ENCODE measurements around the gene COL12A1.

DNA sequence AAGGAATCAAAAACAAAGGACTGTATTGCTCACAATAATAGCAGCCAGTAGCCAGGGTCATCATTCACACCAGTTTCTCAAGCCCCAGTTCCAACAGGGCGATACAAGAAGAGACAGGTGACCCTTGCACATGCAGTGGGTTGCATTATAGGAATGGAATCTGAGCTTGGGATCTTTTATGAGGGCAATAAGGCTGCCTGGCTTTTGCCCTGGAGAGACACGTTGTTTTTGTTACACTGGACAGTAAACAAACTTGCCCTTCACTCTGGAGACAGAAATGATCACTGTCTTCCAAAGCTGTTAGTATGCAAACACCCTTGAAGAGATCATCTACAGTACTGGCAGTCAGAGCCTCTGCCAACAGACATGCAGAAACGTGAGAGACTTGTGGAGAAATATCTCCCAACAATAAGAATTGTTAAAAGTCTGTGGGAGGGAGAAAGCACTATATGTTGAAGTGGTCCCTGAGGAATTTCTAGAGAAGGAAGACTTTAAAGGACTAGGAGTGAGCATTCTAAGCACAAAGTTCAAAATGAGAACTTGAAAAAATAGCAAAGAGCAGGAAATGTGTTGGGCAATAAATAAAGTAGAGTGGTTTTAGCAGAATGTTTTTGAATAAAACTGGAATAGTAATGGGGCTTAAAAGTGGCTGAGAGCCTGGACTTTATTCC, 6.2 kb upstream of the COL12A1 start:
- TF ChIP-seq, protein P1, sequence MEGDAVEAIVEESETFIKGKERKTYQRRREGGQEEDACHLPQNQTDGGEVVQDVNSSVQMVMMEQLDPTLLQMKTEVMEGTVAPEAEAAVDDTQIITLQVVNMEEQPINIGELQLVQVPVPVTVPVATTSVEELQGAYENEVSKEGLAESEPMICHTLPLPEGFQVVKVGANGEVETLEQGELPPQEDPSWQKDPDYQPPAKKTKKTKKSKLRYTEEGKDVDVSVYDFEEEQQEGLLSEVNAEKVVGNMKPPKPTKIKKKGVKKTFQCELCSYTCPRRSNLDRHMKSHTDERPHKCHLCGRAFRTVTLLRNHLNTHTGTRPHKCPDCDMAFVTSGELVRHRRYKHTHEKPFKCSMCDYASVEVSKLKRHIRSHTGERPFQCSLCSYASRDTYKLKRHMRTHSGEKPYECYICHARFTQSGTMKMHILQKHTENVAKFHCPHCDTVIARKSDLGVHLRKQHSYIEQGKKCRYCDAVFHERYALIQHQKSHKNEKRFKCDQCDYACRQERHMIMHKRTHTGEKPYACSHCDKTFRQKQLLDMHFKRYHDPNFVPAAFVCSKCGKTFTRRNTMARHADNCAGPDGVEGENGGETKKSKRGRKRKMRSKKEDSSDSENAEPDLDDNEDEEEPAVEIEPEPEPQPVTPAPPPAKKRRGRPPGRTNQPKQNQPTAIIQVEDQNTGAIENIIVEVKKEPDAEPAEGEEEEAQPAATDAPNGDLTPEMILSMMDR (IDR thresholded peaks at IDR 0.05) = no peak
- no peak for TF ChIP-seq POLR2A (IDR thresholded peaks at IDR 0.05)

All from Peyer's patch (tissue), 4 donors.